NCI-H2227 (cell line): ENCODE results near the gene USH1C.
A peak's percentile ranks its signal among the peaks of the same experiment; 100 is the strongest.

Source experiments
- DNase-seq: peaks from one replicate; lab custom pipeline; 2025; ENCODE audit not compliant: unreplicated experiment; lab: John Stamatoyannopoulos, UW

USH1C gene

GRCh38 chr11:17550450-17551346 lies 6.5 kb upstream of the USH1C start:
- no peak for DNase-seq

GRCh38 chr11:17548444-17548843 lies 4.2 kb upstream of the USH1C start:
- no peak for DNase-seq

DNA sequence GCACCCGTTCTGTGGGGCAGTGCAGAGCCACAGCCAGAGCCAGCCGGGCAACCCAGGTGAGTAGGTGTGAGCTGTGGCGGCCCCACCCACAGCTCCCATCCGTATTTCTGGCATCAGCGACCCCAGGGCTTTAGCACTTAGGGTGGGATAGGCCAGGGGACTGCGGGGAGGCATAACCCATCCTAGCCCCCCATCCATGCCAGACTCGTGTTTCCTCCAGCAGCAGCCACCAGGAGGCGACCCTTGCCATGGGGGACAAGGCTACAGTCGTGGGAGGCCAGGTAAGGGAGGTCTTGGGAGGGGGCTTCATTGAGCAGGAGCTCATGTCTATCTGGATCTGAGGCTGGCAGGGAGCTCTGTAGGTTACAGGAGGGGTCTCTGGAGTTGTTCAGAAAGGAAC lies 3.7 kb upstream of the USH1C start:
- no peak for DNase-seq

DNA sequence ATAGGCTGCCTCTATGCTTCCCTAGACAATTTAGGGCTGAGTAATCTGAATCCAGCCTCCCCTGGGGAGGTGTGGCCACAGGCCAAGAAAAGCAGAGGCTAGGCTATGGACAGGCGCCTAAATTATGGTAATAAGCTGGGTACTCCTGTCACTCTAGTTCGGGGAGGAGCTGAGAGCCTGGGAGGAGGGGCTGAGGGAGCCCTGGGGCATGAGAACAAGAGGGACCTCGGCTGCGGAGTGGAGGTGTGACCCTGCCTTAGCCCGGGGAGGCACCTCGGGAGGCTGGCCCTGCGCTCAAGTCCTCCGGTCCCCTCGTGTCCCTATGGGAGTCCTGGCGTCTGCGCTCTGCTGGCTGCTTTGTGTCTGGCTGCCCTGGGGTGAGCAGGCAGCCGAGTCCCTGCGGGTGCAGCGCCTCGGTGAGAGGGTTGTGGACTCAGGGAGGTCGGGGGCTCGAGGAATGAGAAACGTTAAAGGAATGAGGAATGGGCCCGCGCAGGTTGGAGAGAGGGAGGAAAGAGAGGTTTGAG lies 2.9 kb upstream of the USH1C start, which contains the start of gene OTOG:
Gene OTOG, plus strand, starts transcription at position 209 of the 527 bp plus-strand sequence. Its CDS starts 114 bp downstream, at position 323.
- peak; percentile 31 for DNase-seq

GRCh38 chr11:17546240-17546639 lies 2.0 kb upstream of the USH1C start:
- DNase-seq: no peak

- DNase-seq: no peak
Observed at GRCh38 chr11:17543574-17544180, 539 bp downstream of the USH1C start.

DNA sequence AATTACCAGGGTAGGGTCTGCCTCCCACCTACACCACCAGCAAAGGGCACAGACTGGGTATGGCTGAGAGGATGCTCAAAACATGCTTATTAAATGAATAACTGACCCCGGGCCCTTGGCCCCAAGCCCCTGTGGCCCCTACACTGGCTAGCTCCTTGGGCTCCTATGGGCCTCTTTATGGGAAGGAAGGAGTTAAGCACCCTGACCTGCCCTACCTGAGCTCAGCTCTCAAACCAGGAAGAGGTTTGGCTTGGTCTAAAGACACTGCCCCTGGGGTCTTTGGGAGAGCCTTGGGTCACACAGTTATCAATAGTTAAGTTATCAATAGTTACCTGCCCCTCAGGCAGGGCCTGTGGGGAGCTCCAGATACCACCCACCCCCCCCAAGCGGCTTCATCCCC lies 1.2 kb downstream of the USH1C start:
- DNase-seq: no peak

DNA sequence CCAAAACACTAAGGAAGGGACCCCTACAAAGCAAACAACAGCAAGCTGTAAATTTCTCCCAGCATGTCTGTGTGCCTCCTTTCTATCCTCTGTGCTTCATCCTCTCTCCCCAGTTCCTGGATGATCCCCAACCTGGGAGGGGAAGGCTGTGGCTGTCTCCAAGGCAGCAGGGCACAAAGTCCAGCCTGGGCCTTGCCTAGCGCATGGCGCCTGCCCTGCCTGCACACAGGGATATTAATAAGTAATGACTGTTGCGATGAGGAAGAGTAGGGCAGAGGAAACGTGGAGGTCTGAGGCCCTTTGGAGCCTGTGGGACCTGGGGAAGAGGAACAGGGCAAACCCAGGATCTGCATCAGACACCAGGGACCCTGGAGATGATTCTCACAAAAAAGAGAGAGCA lies 2.0 kb downstream of the USH1C start:
- no peak for DNase-seq

DNA sequence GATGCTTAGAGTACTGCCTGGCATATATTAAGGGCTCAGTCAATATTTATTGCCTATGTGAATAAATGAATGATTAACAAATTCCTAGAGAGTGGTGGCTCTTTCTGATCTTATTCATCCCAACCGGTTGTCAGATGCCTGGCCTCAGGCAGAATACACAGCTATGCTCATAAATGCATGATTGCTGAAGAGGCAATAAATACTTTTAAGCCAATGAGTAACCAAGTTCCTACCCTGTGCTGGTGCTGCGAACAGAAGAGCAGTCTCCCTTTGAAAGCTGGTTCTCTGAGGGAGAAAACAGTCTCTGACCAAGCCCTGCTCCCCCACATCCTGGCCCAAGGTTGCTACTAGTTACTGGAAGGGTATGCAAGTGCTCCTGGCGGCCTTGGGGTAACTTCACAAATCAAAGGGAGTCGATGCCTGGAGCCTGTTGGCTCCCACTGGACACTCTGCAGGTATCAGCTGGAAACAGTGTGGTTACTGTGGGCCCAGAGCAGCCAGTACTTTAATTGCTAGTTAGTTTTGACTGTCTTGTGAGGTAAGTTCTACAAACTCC lies 2.8 kb downstream of the USH1C start:
- DNase-seq: no peak

DNA sequence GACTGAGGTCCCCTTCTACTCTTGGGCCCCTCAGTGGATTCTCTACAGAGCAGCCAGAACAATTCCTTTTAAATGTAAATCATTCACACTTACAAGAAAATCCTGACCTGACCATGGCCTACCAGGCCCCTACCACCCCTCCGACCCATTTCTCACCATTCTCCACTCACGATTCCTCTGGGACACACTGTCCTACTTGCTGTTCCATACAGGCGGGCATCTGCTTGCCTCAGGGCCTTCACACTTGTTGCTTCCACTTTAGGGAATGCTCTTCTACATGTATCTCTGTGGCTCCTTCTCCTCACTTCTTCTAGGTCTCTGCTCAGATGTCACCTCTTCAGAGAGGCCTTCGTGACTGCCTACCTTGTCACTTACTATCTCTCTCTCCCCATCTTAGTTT lies 3.4 kb downstream of the USH1C start:
- DNase-seq: no peak

GRCh38 chr11:17538731-17539130 lies 5.5 kb downstream of the USH1C start:
- no peak for DNase-seq

- no peak for DNase-seq
Observed at GRCh38 chr11:17538054-17538453, 6.2 kb downstream of the USH1C start.

DNA sequence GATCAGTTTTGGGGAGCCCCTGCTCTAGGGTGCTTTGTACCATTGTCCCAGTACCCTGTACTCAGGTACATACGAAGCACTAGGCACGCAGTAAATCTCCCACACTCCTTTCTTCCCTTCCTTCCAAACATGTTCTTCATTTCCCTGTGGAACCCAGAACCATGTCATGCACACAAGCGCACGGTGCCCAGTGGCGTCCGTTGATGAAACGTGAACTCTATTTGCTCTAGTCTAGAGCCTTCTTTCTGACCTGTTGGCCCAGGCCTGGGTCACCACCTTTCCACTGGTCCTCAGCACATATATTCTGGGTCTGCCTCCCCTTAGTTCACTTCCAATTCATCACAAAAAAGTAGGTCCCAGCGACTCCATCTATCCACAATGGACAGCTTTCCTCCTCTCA lies 7.0 kb downstream of the USH1C start:
- DNase-seq: no peak

- no peak for DNase-seq
Observed at GRCh38 chr11:17535488-17535887, 8.7 kb downstream of the USH1C start.

GRCh38 chr11:17533778-17534415 lies 10.3 kb downstream of the USH1C start:
- no peak for DNase-seq

GRCh38 chr11:17533341-17533740 lies 10.9 kb downstream of the USH1C start:
- DNase-seq: no peak

- no peak for DNase-seq
Observed at GRCh38 chr11:17532784-17533183, 11.4 kb downstream of the USH1C start.

DNA sequence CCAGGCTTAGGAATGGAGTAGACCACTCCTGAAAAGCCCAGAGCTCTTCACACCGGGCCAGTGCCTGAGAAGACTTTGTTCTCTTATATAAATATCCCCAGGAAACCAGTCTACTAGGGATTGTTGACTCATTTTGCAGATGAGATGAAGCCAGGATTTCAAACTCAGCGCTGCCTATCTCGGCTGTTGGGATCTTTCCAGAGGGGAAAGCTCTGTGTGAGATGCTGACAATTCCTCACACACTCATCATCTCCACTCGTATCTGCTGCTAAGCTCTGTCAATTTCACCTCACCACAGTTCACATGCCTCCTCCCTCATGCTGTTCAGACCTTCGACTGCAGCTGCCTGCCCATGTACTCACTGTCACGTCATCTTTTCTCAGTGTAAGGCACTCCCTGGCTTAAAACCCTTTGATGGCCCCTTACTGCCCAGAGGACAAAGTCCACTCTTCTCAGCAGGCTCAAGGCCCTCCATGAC lies 12.5 kb downstream of the USH1C start:
- DNase-seq: no peak

DNA sequence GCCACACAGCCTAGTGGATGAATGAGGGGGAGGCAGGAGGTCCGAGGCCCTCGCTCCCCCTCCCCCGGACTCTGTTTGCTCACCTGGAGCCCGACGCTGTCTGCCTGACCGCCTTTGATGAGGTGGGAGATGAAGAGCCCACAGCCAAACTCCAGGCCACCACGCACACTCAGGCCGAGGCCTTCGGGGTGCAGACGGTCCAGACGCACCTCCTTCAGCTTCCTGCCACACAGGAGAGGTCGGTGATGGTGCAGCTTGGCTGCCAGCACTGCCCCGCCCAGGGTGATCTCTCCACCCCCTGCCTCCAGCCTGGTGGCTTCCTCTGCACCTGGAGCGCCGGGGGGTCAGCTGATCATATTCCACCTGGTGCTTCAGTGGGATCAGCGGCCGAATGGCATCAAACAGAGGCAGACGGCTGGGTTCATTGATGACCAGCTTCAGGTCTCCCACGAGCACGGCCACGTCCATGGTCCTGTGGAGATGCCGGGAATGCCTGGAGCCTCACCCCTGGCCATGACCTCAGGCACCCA lies 13.1 kb downstream of the USH1C start:
- no peak for DNase-seq

DNA sequence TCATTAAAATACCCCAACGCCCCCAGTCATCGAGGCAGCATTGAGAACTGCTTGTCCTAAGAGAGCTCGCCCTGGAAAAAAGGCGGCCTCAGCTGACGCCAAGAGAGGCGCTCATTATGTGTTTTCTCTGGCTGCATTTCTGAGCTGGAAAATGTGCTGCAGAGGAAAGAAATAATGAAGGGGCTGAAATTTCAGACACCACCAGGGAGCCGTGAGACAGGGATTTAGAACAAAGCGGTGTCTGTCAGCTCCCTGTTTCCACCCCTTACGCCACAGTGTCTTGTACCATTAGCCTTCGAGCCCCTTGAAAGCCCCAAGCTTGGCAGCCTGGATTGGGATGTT lies 14.4 kb downstream of the USH1C start:
- peak; percentile 71 for DNase-seq
